Body of pancreas (tissue), 4 donors: ENCODE measurements around the gene PAK5. TPM values are rescaled to one million over a fixed set of nuclear protein-coding genes. Genes with fewer than 3 reads are reported as not detected.

ENCODE experiments used
- ATAC-seq: fragments of 150-250 bp; one replicate; pipeline ENCODE4 v1.9.1; 2016
- DNase-seq, 4 donors: peaks; one replicate each; pipeline ENCODE4 v3.0.0-alpha.2; 2019
- H3K27ac ChIP-seq, 4 donors: fragments of 200-600 bp; sonication (generic); 1 replicate in 3 of 4; 2 replicates in 1 of 4; pipeline versions ENCODE4 v1.5.1 to v1.6.1; 2016 to 2019; ENCODE audit warnings: mild to moderate bottlenecking in 1 of 4, mixed read lengths in 1 of 4, moderate library complexity in 1 of 4
- H3K27me3 ChIP-seq, 2 donors: fragments of 200-600 bp; sonication (generic); one replicate each; pipeline ENCODE4 v1.6.0; 2016; ENCODE audit warnings: mild to moderate bottlenecking in 1 of 2
- H3K36me3 ChIP-seq, 2 donors: fragments of 200-600 bp; sonication (generic); replicated peaks in 1 of 2; 2 replicates each; pipeline ENCODE4 v1.5.1; 2016; ENCODE audit warnings: low read depth in 2 of 2; ENCODE audit not compliant: insufficient read depth in 1 of 2
- H3K4me1 ChIP-seq: fragments of 200-600 bp; sonication (generic); one replicate; pipeline ENCODE4 v1.6.0; 2016
- H3K4me3 ChIP-seq, 2 donors: fragments of 200-600 bp; sonication (generic); 1 replicate in 1 of 2; 2 replicates in 1 of 2; pipeline ENCODE4 v1.5.1; 2016 to 2019
- H3K9me3 ChIP-seq, 3 donors: fragments of 200-600 bp; sonication (generic); 1 replicate in 2 of 3; 2 replicates in 1 of 3; pipeline ENCODE4 v1.5.1; 2016
- CTCF ChIP-seq, 7 experiments: fragments of 450-650 bp in 4 of 7; fragments of 200-600 bp in 3 of 7; sonication (generic) in 3 of 7; IDR thresholded peaks; one replicate each; pipeline ENCODE4 v1.5.1; 2016 to 2019; ENCODE audit warnings: antibody characterized with exemption in 7 of 7
- POLR2A ChIP-seq, 3 donors: fragments of 450-650 bp; IDR thresholded peaks; one replicate each; pipeline ENCODE4 v1.6.1; 2016; ENCODE audit warnings: antibody characterized with exemption in 3 of 3, mild to moderate bottlenecking in 2 of 3
- WGBS, 2 donors: methylation state at CpG; one replicate each; pipeline ENCODE4 v1.1.5; 2017; 5-methylcytosine and 5-hydroxymethylcytosine counted together
- intact Hi-C: fragments of 100-400 bp; cut with DNase I; formaldehyde crosslinking; loops from one replicate; pipeline ENCODE4 v1.15.1; 2023
- total RNA-seq, 2 donors: library from RNA; depleted of rRNA; stranded (reverse); fragments of >200 nt; gene quantifications; one replicate each; pipeline ENCODE4 v1.1.0, GENCODE V29; 2016

PAK5 gene
- total RNA-seq, 2 donors from 2014 or later = 0.33 to 0.52 TPM

- DNase-seq = no peak
- H3K4me3 ChIP-seq = no peak overlapping the region
- no peak for ATAC-seq
- 19 to 24% methylated on average over 1 of the region's 1 CpG for WGBS, 2 donors
- no peaks in the 10 kb centered on the region for H3K9me3 ChIP-seq
- TF ChIP-seq POLR2A (IDR thresholded peaks at IDR 0.05) = no peak
- no peak for TF ChIP-seq CTCF (IDR thresholded peaks at IDR 0.05)
- intact Hi-C loops = no loop called here
- H3K27ac ChIP-seq = no peak overlapping the region
- H3K27me3 ChIP-seq = no peaks in the 10 kb centered on the region
- peaks cover 14% of the 10 kb centered on the region for H3K4me1 ChIP-seq
- no peaks in the 10 kb centered on the region for H3K36me3 ChIP-seq
Observed at GRCh38 chr20:9758752-9759151, 80.1 kb downstream of the PAK5 start.

GRCh38 chr20:9756660-9757059 is 82.2 kb downstream of the PAK5 start:
- H3K4me1 ChIP-seq = peaks cover 14% of the 10 kb centered on the region
- TF ChIP-seq POLR2A (IDR thresholded peaks at IDR 0.05) (no peak), CTCF (IDR thresholded peaks at IDR 0.05) (no peak)
- peak in 1 of 4 donors; percentile 2 for DNase-seq
- no peaks in the 10 kb centered on the region for H3K27me3 ChIP-seq
- intact Hi-C loops = no loop called here
- no peak overlapping the region for H3K4me3 ChIP-seq
- no peaks in the 10 kb centered on the region for H3K9me3 ChIP-seq
- no peak overlapping the region for H3K27ac ChIP-seq
- 42 to 46% methylated on average over 3 of the region's 3 CpGs for WGBS, 2 donors
- peak; percentile 33 for ATAC-seq
- no peaks in the 10 kb centered on the region for H3K36me3 ChIP-seq

GRCh38 chr20:9755301-9755700 is 83.6 kb downstream of the PAK5 start:
- H3K4me1 ChIP-seq = peaks cover 14% of the 10 kb centered on the region
- H3K4me3 ChIP-seq = no peak overlapping the region
- no peaks in the 10 kb centered on the region for H3K27me3 ChIP-seq
- 36 to 55% methylated on average over 1 of the region's 1 CpG for WGBS, 2 donors
- ATAC-seq (no peak), DNase-seq (no peak)
- H3K9me3 ChIP-seq = no peaks in the 10 kb centered on the region
- H3K36me3 ChIP-seq = no peaks in the 10 kb centered on the region
- no peak for TF ChIP-seq CTCF (IDR thresholded peaks at IDR 0.05)
- no peak for TF ChIP-seq POLR2A (IDR thresholded peaks at IDR 0.05)
- intact Hi-C loops = no loop called here
- H3K27ac ChIP-seq = no peak overlapping the region

- Histone ChIP-seq H3K36me3 (no peaks in the 10 kb centered on the region), H3K4me1 (no peaks in the 10 kb centered on the region), H3K27me3 (no peaks in the 10 kb centered on the region), H3K27ac (no peak overlapping the region), H3K9me3 (no peaks in the 10 kb centered on the region), H3K4me3 (no peak overlapping the region)
- intact Hi-C loops = no loop called here
- TF ChIP-seq POLR2A (IDR thresholded peaks at IDR 0.05) = no peak
- TF ChIP-seq CTCF (IDR thresholded peaks at IDR 0.05) = no peak
- no peak for ATAC-seq
- DNase-seq = no peak
Observed at GRCh38 chr20:9744551-9744950, 94.3 kb downstream of the PAK5 start.

GRCh38 chr20:9743871-9744270 is 95.0 kb downstream of the PAK5 start:
- TF ChIP-seq POLR2A (IDR thresholded peaks at IDR 0.05) (no peak), CTCF (IDR thresholded peaks at IDR 0.05) (no peak)
- H3K27ac ChIP-seq = no peak overlapping the region
- no peaks in the 10 kb centered on the region for H3K9me3 ChIP-seq
- no peaks in the 10 kb centered on the region for H3K4me1 ChIP-seq
- no peak for ATAC-seq
- intact Hi-C loops = no loop called here
- no peaks in the 10 kb centered on the region for H3K36me3 ChIP-seq
- no peak for DNase-seq
- no peaks in the 10 kb centered on the region for H3K27me3 ChIP-seq
- H3K4me3 ChIP-seq = no peak overlapping the region
